Psoas muscle (tissue), 8 donors: ENCODE measurements around the gene PDGFRA. TPM values are rescaled to one million over a fixed set of nuclear protein-coding genes. Genes with fewer than 3 reads are reported as not detected.
"Not testable (repeated sequence)": the region's sequence is repeated elsewhere in the genome, so short reads cannot be mapped to it uniquely, and the experiment has no call there.

ENCODE experiments used
- ATAC-seq, 4 donors: fragments of 200-7000 bp; cut with Tn5 transposase; one replicate each; pipeline ENCODE4 v1.9.1; 2020; ENCODE audit warnings: moderate library complexity in 3 of 4, mild to moderate bottlenecking in 2 of 4
- DNase-seq, 2 donors: peaks; one replicate each; pipeline ENCODE4 v3.0.0-alpha.2; 2020
- H3K27ac ChIP-seq: fragments of 200-600 bp; one replicate; pipeline ENCODE4 v1.8.0; 2022
- H3K27me3 ChIP-seq, 3 donors: fragments of 200-600 bp in 1 of 3; one replicate each; pipeline versions ENCODE4 v1.6.1 to v1.8.0; 2013 to 2022; ENCODE audit warnings: low read length in 2 of 3, mild to moderate bottlenecking in 2 of 3, moderate library complexity in 1 of 3; ENCODE audit not compliant: insufficient read depth in 3 of 3
- H3K36me3 ChIP-seq, 2 donors: fragments of 200-600 bp in 1 of 2; one replicate each; pipeline versions ENCODE4 v1.6.1 to v1.8.0; 2013 to 2022; ENCODE audit warnings: low read depth in 1 of 2, mild to moderate bottlenecking in 1 of 2, moderate library complexity in 1 of 2; ENCODE audit not compliant: insufficient read depth in 1 of 2
- H3K4me1 ChIP-seq: fragments of 200-600 bp; one replicate; pipeline ENCODE4 v1.8.0; 2022
- H3K4me3 ChIP-seq: fragments of 200-600 bp; one replicate; pipeline ENCODE4 v1.8.0; 2022; ENCODE audit warnings: mild to moderate bottlenecking
- H3K9me3 ChIP-seq: fragments of 200-600 bp; one replicate; pipeline ENCODE4 v1.8.0; 2022
- CTCF ChIP-seq: fragments of 200-600 bp; IDR thresholded peaks from one replicate; pipeline ENCODE4 v1.8.0; 2022; ENCODE audit warnings: antibody characterized with exemption
- WGBS, 3 donors: extraction: QIAGEN DNeasy Blood & Tissue Kit; methylation state at CpG; one replicate each; pipeline versions ENCODE4 v1.1.6 to v1.1.7; 2013; 5-methylcytosine and 5-hydroxymethylcytosine counted together
- intact Hi-C, 2 donors: fragments of 100-400 bp; cut with DNase I; formaldehyde crosslinking; loops; one replicate each; pipeline versions ENCODE4 v1.11.0 to v1.14.2; 2022
- polyA plus RNA-seq, 3 donors: library from polyadenylated mRNA; stranded (reverse); fragments of 200-250 nt; gene quantifications; one replicate each; pipeline ENCODE4 v1.2.3, GENCODE V29; 2013
- total RNA-seq, 4 donors: library from RNA; stranded (reverse); fragmentation: NEBNext Ultra II Directional in 2 of 4; extraction: Animal tissue kit (Norgen Biotek cat#: 25700) in 2 of 4; gene quantifications; one replicate each; pipeline versions ENCODE4 v1.2.1 to v1.2.4, GENCODE V29; 2021 to 2023
- donor health status: healthy with polysubstance abuse.
- donor health status: DM: no; HTN: no; CAD: no; lungs with moderate emphysema.
- donor health status: Bipolar disorder and iron deficiency.
- donor health status: healthy.
- donor health status: DM: yes; HTN: yes; CAD: no.
- donor health status: DM: no; HTN: no; CAD: no.
- donor health status: DM: no; HTN: no; CAD: no.
- donor health status: DM: yes; HTN: yes; CAD: no.

Gene PDGFRA
- total and polyA plus RNA-seq, 7 donors = 3.1 to 32.6 (median 12.9) TPM

- DNase-seq (peak; percentile 35 to 59), ATAC-seq (peak; percentile 72 to 80 (median 75))
- H3K4me1 ChIP-seq = no peaks in the 10 kb centered on the region
- no peak overlapping the region for H3K4me3 ChIP-seq
- H3K9me3 ChIP-seq = no peaks in the 10 kb centered on the region
- no peaks in the 10 kb centered on the region for H3K36me3 ChIP-seq
- TF ChIP-seq CTCF = peak; percentile 75
- intact Hi-C loops = loop anchor here (2.0 to 5.0 kb wide), 2 partner anchors 118 to 639 kb away; no protein-coding TSS in a partner anchor
- no peak overlapping the region for H3K27ac ChIP-seq
- H3K27me3 ChIP-seq = no peaks in the 10 kb centered on the region
- 41 to 43% (median 42%) methylated on average over 10 of the region's 10 CpGs for WGBS, 3 donors
Measured at GRCh38 chr4:54322818-54323417, 93.8 kb downstream of the PDGFRA start.

GRCh38 chr4:54330896-54331295, 101.8 kb downstream of the PDGFRA start:
- H3K36me3 ChIP-seq = no peaks in the 10 kb centered on the region
- no peak overlapping the region for H3K4me3 ChIP-seq
- DNase-seq (no peak), ATAC-seq (no peak)
- no peaks in the 10 kb centered on the region for H3K27me3 ChIP-seq
- no peaks in the 10 kb centered on the region for H3K9me3 ChIP-seq
- H3K4me1 ChIP-seq = no peaks in the 10 kb centered on the region
- no peak overlapping the region for H3K27ac ChIP-seq
- no peak for TF ChIP-seq CTCF
- WGBS, 3 donors = 79 to 86% (median 83%) methylated on average over 3 of the region's 3 CpGs
- intact Hi-C loops = no loop called here

- H3K4me3 ChIP-seq = no peak overlapping the region
- DNase-seq (no peak), ATAC-seq (no peak)
- no peaks in the 10 kb centered on the region for H3K36me3 ChIP-seq
- intact Hi-C loops = no loop called here
- H3K27ac ChIP-seq = no peak overlapping the region
- H3K4me1 ChIP-seq = no peaks in the 10 kb centered on the region
- 69 to 74% (median 73%) methylated on average over 4 of the region's 4 CpGs for WGBS, 3 donors
- no peaks in the 10 kb centered on the region for H3K27me3 ChIP-seq
- no peak for TF ChIP-seq CTCF
- H3K9me3 ChIP-seq = no peaks in the 10 kb centered on the region
Measured at GRCh38 chr4:54332542-54332941, 103.4 kb downstream of the PDGFRA start.

- TF ChIP-seq CTCF = no peak
- ATAC-seq (no peak), DNase-seq (no peak)
- H3K36me3 ChIP-seq = no peaks in the 10 kb centered on the region
- H3K4me3 ChIP-seq = no peak overlapping the region
- no peaks in the 10 kb centered on the region for H3K27me3 ChIP-seq
- H3K9me3 ChIP-seq = no peaks in the 10 kb centered on the region
- intact Hi-C loops = no loop called here
- H3K27ac ChIP-seq = no peak overlapping the region
- no peaks in the 10 kb centered on the region for H3K4me1 ChIP-seq
- 94 to 98% (median 95%) methylated on average over 2 of the region's 2 CpGs for WGBS, 3 donors
Measured at GRCh38 chr4:54333657-54334056, 104.6 kb downstream of the PDGFRA start.

GRCh38 chr4:54334769-54335168, 105.7 kb downstream of the PDGFRA start:
- H3K4me1 ChIP-seq, ATAC-seq, intact Hi-C loops, DNase-seq, H3K36me3 ChIP-seq, H3K27me3 ChIP-seq, H3K27ac ChIP-seq, H3K4me3 ChIP-seq, H3K9me3 ChIP-seq: not testable (repeated sequence)
